Caco-2 (cell line): ENCODE results near the gene NIP7. TPM values are rescaled to one million over a fixed set of nuclear protein-coding genes. Genes with fewer than 3 reads are reported as not detected.
"Not testable (repeated sequence)": the region's sequence is repeated elsewhere in the genome, so short reads cannot be mapped to it uniquely, and the experiment has no call there.

Experiments
- BruUV-seq: library from RNA; stranded (reverse); fragments of 400-500 nt; replicated peaks from 2 replicates; lab custom pipeline; 2021; lab: Mats Ljungman, UMichigan
- CTCF ChIA-PET: fragments of 300-600 bp; sonication (Branson Sonifier 250); formaldehyde crosslinking; loops from one replicate; lab custom pipeline; 2022; ENCODE audit warnings: antibody characterized with exemption; lab: Charles Lee
- POLR2A ChIA-PET: fragments of 300-600 bp; sonication (Branson Sonifier 250); formaldehyde crosslinking; loops from one replicate; lab custom pipeline; 2022; ENCODE audit warnings: antibody characterized with exemption; lab: Charles Lee
- DNase-seq, 2 experiments: peaks; one replicate each; pipeline versions ENCODE4 v3.0.0 to v3.0.0-alpha.2; 2020 to 2022
- H3K27me3 ChIP-seq: replicated peaks from 2 replicates; pipeline ENCODE4 v1.6.0; 2011; ENCODE audit warnings: low read length; ENCODE audit not compliant: control insufficient read depth, insufficient read depth
- H3K36me3 ChIP-seq: 2 replicates; pipeline ENCODE4 v1.5.1; 2011; ENCODE audit warnings: low read length; ENCODE audit not compliant: control insufficient read depth, insufficient read depth
- H3K4me1 ChIP-seq: fragments of 250-450 bp; sonication (Bioruptor Pico); 2 replicates; pipeline ENCODE4 v1.5.1; 2020; ENCODE audit warnings: mild to moderate bottlenecking
- H3K4me3 ChIP-seq: 2 replicates; pipeline ENCODE4 v1.5.1; 2011; ENCODE audit warnings: low read depth, mild to moderate bottlenecking, control low read depth, low read length
- H3K9me3 ChIP-seq: fragments of 250-450 bp; sonication (Bioruptor Pico); 2 replicates; pipeline ENCODE4 v1.5.1; 2020; ENCODE audit warnings: mild to moderate bottlenecking, moderate library complexity
- H3K27ac Mint-ChIP-seq: one replicate; pipeline ENCODE4 v1.8.0; 2022; ENCODE audit warnings: mixed read lengths; ENCODE audit not compliant: unreplicated experiment
- H3K27me3 Mint-ChIP-seq: one replicate; pipeline ENCODE4 v1.8.0; 2022; ENCODE audit warnings: mixed read lengths; ENCODE audit not compliant: insufficient read depth, unreplicated experiment
- H3K36me3 Mint-ChIP-seq: one replicate; pipeline ENCODE4 v1.8.0; 2022; ENCODE audit warnings: mild to moderate bottlenecking, mixed read lengths; ENCODE audit not compliant: insufficient read depth, unreplicated experiment
- H3K4me1 Mint-ChIP-seq: one replicate; pipeline ENCODE4 v1.8.0; 2022; ENCODE audit warnings: low read depth, mixed read lengths; ENCODE audit not compliant: unreplicated experiment
- H3K4me3 Mint-ChIP-seq: one replicate; pipeline ENCODE4 v1.8.0; 2022; ENCODE audit warnings: mild to moderate bottlenecking, moderate library complexity, mixed read lengths; ENCODE audit not compliant: unreplicated experiment
- H3K9me3 Mint-ChIP-seq: one replicate; pipeline ENCODE4 v1.8.0; 2022; ENCODE audit warnings: mixed read lengths; ENCODE audit not compliant: unreplicated experiment
- CTCF ChIP-seq, 2 experiments: fragments of 200-600 bp in 1 of 2; IDR thresholded peaks; 1 replicate in 1 of 2; 2 replicates in 1 of 2; pipeline versions ENCODE4 v1.5.1 to v1.8.0; 2011 to 2022; ENCODE audit warnings: antibody characterized with exemption in 1 of 2, control low read depth in 1 of 2, inconsistent platforms in 1 of 2, low read depth in 1 of 2, low read length in 1 of 2, mild to moderate bottlenecking in 1 of 2, moderate library complexity in 1 of 2; ENCODE audit not compliant: insufficient read depth in 1 of 2, severe bottlenecking in 1 of 2, unreplicated experiment in 1 of 2
- intact Hi-C: fragments of 100-400 bp; cut with micrococcal nuclease; formaldehyde crosslinking; loops from one replicate; pipeline ENCODE4 v1.10.0; 2022; ENCODE audit not compliant: unreplicated experiment
- total RNA-seq: library from RNA; stranded (reverse); gene quantifications from 2 replicates; pipeline ENCODE4 v1.2.3, GENCODE V29; 2022

NIP7 gene
- total RNA-seq, 1 experiment from 2014 or later: 65.6 TPM

- H3K4me3 ChIP-seq: no peak overlapping the region
- H3K9me3 ChIP-seq: no peaks in the 10 kb centered on the region
- TF ChIP-seq CTCF (IDR thresholded peaks at IDR 0.05; ENCODE audit: insufficient read depth in 1 of 2, low read depth in 1 of 2, low read length in 1 of 2, severe bottlenecking in 1 of 2, unreplicated experiment in 1 of 2): no peak
- intact Hi-C loops: no loop called here
- no peaks in the 10 kb centered on the region for H3K9me3 Mint-ChIP-seq
- H3K27me3 ChIP-seq: no peaks in the 10 kb centered on the region
- H3K4me1 Mint-ChIP-seq: peaks cover 13% of the 10 kb centered on the region
- no peaks in the 10 kb centered on the region for H3K27me3 Mint-ChIP-seq
- peaks cover 4% of the 10 kb centered on the region for H3K36me3 ChIP-seq
- DNase-seq: no peak
- CTCF ChIA-PET: interaction anchor here (0.9 kb wide), 1 partner anchor 26 kb away, joined by 3 read pairs; no protein-coding TSS in a partner anchor
- H3K4me1 ChIP-seq: peaks cover 12% of the 10 kb centered on the region
- H3K4me3 Mint-ChIP-seq: peak overlapping the region; percentile 12
- H3K27ac Mint-ChIP-seq: peak overlapping the region; percentile 9
- POLR2A ChIA-PET: interaction anchor here (0.7 kb wide), 1 partner anchor 200 kb away, joined by 5 read pairs; no protein-coding TSS in a partner anchor
- peaks cover 24% of the 10 kb centered on the region for H3K36me3 Mint-ChIP-seq
- BruUV-seq: TSS peak; percentile 40
Observed at GRCh38 chr16:69350536-69351133, 11.1 kb downstream of the NIP7 start.

- Histone ChIP-seq H3K9me3 (no peaks in the 10 kb centered on the region), H3K27me3 (no peaks in the 10 kb centered on the region), H3K4me1 (peaks cover 12% of the 10 kb centered on the region), H3K4me3 (0 out of 2 replicates have a peak within 1 kb of the TSS, but pooled peaks have one; percentile 11), H3K36me3 (peaks cover 4% of the 10 kb centered on the region)
- Mint-ChIP-seq H3K27ac (peak within 1 kb of the TSS; percentile 9), H3K4me3 (peak within 1 kb of the TSS; percentile 12), H3K9me3 (no peaks in the 10 kb centered on the region), H3K4me1 (peaks cover 13% of the 10 kb centered on the region), H3K36me3 (peaks cover 18% of the 10 kb centered on the region), H3K27me3 (no peaks in the 10 kb centered on the region)
- DNase-seq: peak; percentile 67 to 76
- intact Hi-C loops: no loop called here
- BruUV-seq: no TSS peak
- POLR2A ChIA-PET: interaction anchor here (0.7 kb wide), 1 partner anchor 201 kb away, joined by 5 read pairs; no protein-coding TSS in a partner anchor
- CTCF ChIA-PET: interaction anchor here (0.9 kb wide), 1 partner anchor 26 kb away, joined by 3 read pairs; no protein-coding TSS in a partner anchor
- no peak for TF ChIP-seq CTCF (IDR thresholded peaks at IDR 0.05; ENCODE audit: insufficient read depth in 1 of 2, low read depth in 1 of 2, low read length in 1 of 2, severe bottlenecking in 1 of 2, unreplicated experiment in 1 of 2)
Observed at GRCh38 chr16:69351309-69352027, 11.9 kb downstream of the NIP7 start, which contains the start of gene TMED6. Gene TMED6 (minus strand): TSS chr16:69351786. CDS start chr16:69351753, 33 bp downstream.

- H3K9me3 ChIP-seq, H3K9me3 Mint-ChIP-seq, H3K4me3 ChIP-seq, H3K4me3 Mint-ChIP-seq, H3K36me3 ChIP-seq, H3K4me1 ChIP-seq, BruUV-seq, DNase-seq, H3K27ac Mint-ChIP-seq, H3K27me3 ChIP-seq, H3K4me1 Mint-ChIP-seq, intact Hi-C loops, H3K27me3 Mint-ChIP-seq: not testable (repeated sequence)
- CTCF ChIA-PET: interaction anchor here (0.6 kb wide), 1 partner anchor 231 kb away, joined by 3 read pairs; no protein-coding TSS in a partner anchor
- POLR2A ChIA-PET: interaction anchor here (0.6 kb wide), 1 partner anchor 398 kb away, joined by 3 read pairs; no protein-coding TSS in a partner anchor
- peaks cover 19% of the 10 kb centered on the region for H3K36me3 Mint-ChIP-seq
Observed at GRCh38 chr16:69360070-69360469, 20.5 kb downstream of the NIP7 start.
